Right cardiac atrium (tissue), 5 donors: Measurements from ENCODE around the gene UPP1. TPM values are rescaled to one million over a fixed set of nuclear protein-coding genes. Genes with fewer than 3 reads are reported as not detected.

Experiments used
- ATAC-seq, 2 donors: fragments of 200-7000 bp; cut with Tn5 transposase; one replicate each; pipeline versions ENCODE4 v1.8.0 to v1.9.1; 2020; ENCODE audit warnings: moderate library complexity in 2 of 2, mild to moderate bottlenecking in 1 of 2
- DNase-seq, 3 donors: peaks; one replicate each; pipeline ENCODE4 v3.0.0-alpha.2; 2020
- H3K27ac ChIP-seq: one replicate; pipeline ENCODE4 v1.5.1; 2013; ENCODE audit warnings: mild to moderate bottlenecking, low read length, control low read depth, moderate library complexity
- H3K27me3 ChIP-seq: one replicate; pipeline ENCODE4 v1.6.1; 2013; ENCODE audit not compliant: control insufficient read depth, insufficient read depth
- H3K4me1 ChIP-seq: one replicate; pipeline ENCODE4 v1.6.1; 2013; ENCODE audit warnings: low read length; ENCODE audit not compliant: control insufficient read depth, insufficient read depth
- H3K4me3 ChIP-seq: one replicate; pipeline ENCODE4 v1.5.1; 2013; ENCODE audit warnings: low read length, control low read depth
- H3K9me3 ChIP-seq: one replicate; pipeline ENCODE4 v1.6.1; 2013; ENCODE audit warnings: low read length; ENCODE audit not compliant: control insufficient read depth
- WGBS: extraction: QIAGEN DNeasy Blood & Tissue Kit; methylation state at CpG from one replicate; pipeline ENCODE4 v1.1.7; 2013; 5-methylcytosine and 5-hydroxymethylcytosine counted together
- intact Hi-C, 4 donors: fragments of 100-400 bp; cut with DNase I; formaldehyde crosslinking; loops; one replicate each; pipeline versions ENCODE4 v1.11.0 to v1.14.0; 2022 to 2023
- polyA plus RNA-seq: library from polyadenylated mRNA; stranded (reverse); fragments of 200-250 nt; gene quantifications from one replicate; pipeline ENCODE4 v1.2.3, GENCODE V29; 2013
- total RNA-seq, 4 donors: library from RNA; stranded (reverse); fragmentation: NEBNext Ultra II Directional; extraction: Animal tissue kit (Norgen Biotek cat#: 25700); gene quantifications; one replicate each; pipeline ENCODE4 v1.2.1, GENCODE V29; 2021
- donor health status: healthy with polysubstance abuse.
- donor health status: DM: no; HTN: yes; CAD: no.
- donor health status: DM: no; HTN: no; CAD: no.
- donor health status: DM: no; HTN: yes; CAD: no; lungs with severe emphysema.
- donor health status: DM: yes; HTN: yes; CAD: no.

Gene UPP1
- total and polyA plus RNA-seq, 5 donors: 17.3 to 29.0 (median 21.7) TPM

DNA sequence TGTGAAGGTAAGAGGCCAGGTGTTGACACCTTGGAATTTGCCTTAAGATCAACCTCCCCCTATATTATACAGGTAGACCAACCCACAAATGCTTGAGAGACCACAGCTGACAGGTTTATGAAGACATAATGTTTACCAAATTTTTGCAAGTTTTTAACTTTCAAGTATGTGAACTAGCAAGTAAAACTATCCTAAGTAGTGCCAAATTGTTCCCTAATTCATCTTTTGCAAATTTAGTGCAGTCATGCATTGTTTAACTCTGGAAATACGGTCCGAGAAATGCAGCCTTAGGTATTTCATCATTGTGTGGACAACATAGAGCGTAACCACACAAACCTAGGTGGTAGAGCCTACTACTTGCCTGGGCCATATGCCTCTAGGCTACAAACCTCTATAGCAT is 10.7 kb downstream of the UPP1 start:
- DNase-seq (no peak), ATAC-seq (no peak)
- H3K9me3 ChIP-seq: no peaks in the 10 kb centered on the region
- no peak overlapping the region for H3K4me3 ChIP-seq
- H3K4me1 ChIP-seq: no peaks in the 10 kb centered on the region
- no peak overlapping the region for H3K27ac ChIP-seq
- intact Hi-C loops: loop anchor here in 2 of 4 donors (10.0 kb wide), 1 partner anchor 65 kb away; the partner anchor contains the start of gene C7orf57 (in 2 of the 2)
- 88% methylated on average over 3 of the region's 3 CpGs for WGBS
- no peaks in the 10 kb centered on the region for H3K27me3 ChIP-seq

DNA sequence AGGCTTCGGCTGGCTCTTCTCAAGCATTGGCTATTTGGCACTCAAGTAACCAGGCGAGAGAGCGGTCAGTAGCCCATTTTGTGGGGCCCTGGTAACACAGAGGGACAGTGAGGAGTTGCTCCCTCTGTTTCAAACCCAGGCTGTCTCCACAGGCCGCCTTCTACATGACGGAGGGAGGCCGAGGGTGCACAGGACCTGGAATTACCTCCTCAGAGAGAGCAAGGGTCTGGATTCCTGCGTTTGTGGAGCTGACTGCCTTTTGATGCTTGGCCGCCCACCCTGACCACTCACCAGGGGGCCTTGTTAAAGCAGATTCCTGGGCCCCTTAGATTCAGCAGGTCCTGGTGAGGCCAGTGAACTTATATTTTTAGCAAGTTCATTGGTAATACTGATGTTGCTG is 12.3 kb downstream of the UPP1 start:
- ATAC-seq: no peak
- intact Hi-C loops: loop anchor here in 1 of 4 donors (10.0 kb wide), 1 partner anchor 67 kb away; the partner anchor contains the start of gene C7orf57
- WGBS: 98% methylated on average over 8 of the region's 8 CpGs
- DNase-seq: no peak
- Histone ChIP-seq H3K4me3 (no peak overlapping the region), H3K4me1 (no peaks in the 10 kb centered on the region), H3K27ac (no peak overlapping the region), H3K27me3 (no peaks in the 10 kb centered on the region), H3K9me3 (no peaks in the 10 kb centered on the region)

DNA sequence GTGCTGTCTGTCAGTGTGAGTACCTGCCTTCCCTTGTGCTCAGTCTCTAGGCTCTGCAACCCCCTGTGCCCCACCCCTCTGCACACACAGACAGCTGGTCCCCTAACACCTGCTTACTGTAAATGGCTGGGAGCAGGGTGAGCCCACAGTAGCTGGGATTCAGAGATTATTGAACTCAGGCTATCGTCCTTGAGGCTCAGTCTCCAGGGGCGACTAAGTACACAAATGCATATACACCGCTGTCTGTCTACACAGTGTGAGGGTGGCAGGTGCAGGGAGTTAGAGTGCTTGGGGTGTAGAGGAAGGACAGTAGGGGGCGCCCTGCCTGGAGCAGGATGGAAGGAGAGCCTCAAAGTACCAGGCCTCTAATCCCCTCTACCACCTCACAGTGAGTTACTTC is 12.9 kb downstream of the UPP1 start:
- no peak overlapping the region for H3K4me3 ChIP-seq
- 87% methylated on average over 4 of the region's 4 CpGs for WGBS
- ATAC-seq (peak; percentile 32 to 37), DNase-seq (no peak)
- intact Hi-C loops: loop anchor here in 1 of 4 donors (10.0 kb wide), 1 partner anchor 67 kb away; the partner anchor contains the start of gene C7orf57
- no peaks in the 10 kb centered on the region for H3K4me1 ChIP-seq
- no peak overlapping the region for H3K27ac ChIP-seq
- no peaks in the 10 kb centered on the region for H3K27me3 ChIP-seq
- no peaks in the 10 kb centered on the region for H3K9me3 ChIP-seq

DNA sequence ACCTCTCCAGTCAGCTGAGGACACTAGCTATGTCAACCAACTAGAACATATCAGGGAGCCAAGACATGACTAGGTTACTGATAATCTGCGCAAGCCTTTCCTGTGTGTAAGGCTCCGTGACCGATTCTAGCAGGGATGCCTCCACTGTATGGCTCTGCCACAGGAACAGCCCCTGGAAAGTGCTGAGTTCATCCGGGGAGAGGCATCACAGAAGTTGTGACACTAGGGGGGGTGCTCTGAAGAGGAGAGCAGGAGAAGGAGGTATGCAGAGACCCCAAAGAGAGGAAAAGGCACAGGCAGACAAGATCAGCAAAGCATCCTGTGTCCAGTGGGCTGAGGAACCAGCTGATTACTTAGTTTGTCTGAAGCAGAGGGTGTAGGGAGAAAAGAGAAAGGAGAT is 13.5 kb downstream of the UPP1 start:
- intact Hi-C loops: loop anchor here in 1 of 4 donors (10.0 kb wide), 1 partner anchor 68 kb away; the partner anchor contains the start of gene C7orf57
- Histone ChIP-seq H3K4me3 (no peak overlapping the region), H3K27me3 (no peaks in the 10 kb centered on the region), H3K9me3 (no peaks in the 10 kb centered on the region), H3K4me1 (no peaks in the 10 kb centered on the region), H3K27ac (no peak overlapping the region)
- WGBS: 96% methylated on average over 4 of the region's 4 CpGs
- no peak for DNase-seq
- no peak for ATAC-seq

DNA sequence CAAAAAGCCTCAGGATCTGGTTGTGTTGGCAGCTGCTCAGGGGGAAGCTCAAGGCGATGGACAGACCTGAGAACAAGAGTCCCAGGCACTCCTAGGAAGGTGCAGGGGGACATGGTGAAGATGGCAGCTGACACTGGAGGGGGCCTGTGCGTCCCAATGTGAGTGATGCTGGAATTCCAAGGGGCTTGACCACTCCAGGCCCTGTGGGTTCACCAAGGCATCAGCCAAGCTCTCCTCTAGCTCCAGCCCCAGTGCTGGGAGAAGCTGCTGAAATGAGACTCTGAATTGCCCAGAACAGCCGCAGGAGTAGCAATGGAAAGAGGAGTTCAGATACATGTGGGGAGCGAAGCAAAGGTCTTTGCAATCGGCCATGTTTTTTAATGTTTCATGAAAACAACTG is 16.0 kb downstream of the UPP1 start:
- no peaks in the 10 kb centered on the region for H3K4me1 ChIP-seq
- H3K27me3 ChIP-seq: no peaks in the 10 kb centered on the region
- H3K4me3 ChIP-seq: no peak overlapping the region
- intact Hi-C loops: loop anchor here in 2 of 4 donors (5.0 to 10.0 kb wide), 2 partner anchors 70 to 158 kb away; partner anchors contain the start of genes C7orf57 (in 1 of the 2) and PKD1L1 (in 1 of the 2)
- ATAC-seq (no peak), DNase-seq (no peak)
- H3K9me3 ChIP-seq: no peaks in the 10 kb centered on the region
- 96% methylated on average over 5 of the region's 5 CpGs for WGBS
- H3K27ac ChIP-seq: no peak overlapping the region

DNA sequence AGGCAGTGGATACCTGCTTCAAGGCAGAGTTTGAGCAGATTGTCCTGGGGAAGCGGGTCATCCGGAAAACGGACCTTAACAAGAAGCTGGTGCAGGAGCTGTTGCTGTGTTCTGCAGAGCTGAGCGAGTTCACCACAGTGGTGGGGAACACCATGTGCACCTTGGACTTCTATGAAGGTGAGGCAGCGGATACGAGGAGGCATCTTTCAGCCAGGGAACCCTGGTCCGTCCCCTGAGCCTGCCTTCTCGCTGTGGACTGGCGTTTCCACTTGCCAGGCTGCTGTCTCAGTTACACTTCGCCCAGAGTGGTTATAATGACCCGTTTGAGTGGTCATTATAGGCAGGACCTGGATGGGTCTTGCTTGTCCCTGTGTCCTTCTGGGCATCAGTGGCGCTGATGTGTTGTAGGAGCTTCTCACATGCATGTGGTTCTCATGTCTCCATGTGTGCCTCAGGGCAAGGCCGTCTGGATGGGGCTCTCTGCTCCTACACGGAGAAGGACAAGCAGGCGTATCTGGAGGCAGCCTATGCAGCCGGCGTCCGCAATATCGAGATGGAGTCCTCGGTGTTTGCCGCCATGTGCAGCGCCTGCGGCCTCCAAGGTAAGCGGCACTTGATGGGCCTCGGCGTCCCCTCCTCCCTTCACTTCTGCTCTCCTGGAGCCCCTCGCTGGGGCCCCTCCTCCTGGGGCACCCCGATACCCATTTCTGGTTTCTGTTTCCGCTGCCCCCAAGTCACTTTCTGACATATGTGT is 18.0 kb downstream of the UPP1 start:
- WGBS: 96% methylated on average over 29 of the region's 29 CpGs
- H3K4me1 ChIP-seq: no peaks in the 10 kb centered on the region
- no peaks in the 10 kb centered on the region for H3K9me3 ChIP-seq
- no peak overlapping the region for H3K4me3 ChIP-seq
- DNase-seq: no peak
- ATAC-seq: no peak
- intact Hi-C loops: loop anchor here in 2 of 4 donors (5.0 to 10.0 kb wide), 2 partner anchors 72 to 160 kb away; partner anchors contain the start of genes C7orf57 (in 1 of the 2) and PKD1L1 (in 1 of the 2)
- H3K27me3 ChIP-seq: no peaks in the 10 kb centered on the region
- no peak overlapping the region for H3K27ac ChIP-seq

DNA sequence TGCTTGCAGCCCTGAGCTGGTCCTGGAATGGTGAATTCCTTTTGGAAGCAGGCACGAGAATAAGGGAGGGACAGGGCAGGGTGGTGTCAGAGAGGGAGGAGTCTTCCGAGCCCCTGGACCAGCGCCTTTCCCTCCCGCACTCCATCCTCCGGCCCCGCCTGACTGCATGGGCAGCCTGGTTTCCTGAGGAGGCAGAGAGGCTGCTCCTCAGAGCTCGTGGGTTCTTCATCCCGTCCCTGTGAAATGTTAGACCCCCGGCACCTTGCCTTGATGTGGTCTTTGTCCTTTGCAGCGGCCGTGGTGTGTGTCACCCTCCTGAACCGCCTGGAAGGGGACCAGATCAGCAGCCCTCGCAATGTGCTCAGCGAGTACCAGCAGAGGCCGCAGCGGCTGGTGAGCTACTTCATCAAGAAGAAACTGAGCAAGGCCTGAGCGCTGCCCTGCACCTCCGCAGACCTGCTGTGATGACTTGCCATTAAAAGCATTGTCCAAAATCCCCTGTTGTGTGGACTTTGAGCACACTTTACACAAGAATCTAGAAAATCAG is 18.9 kb downstream of the UPP1 start:
- H3K27ac ChIP-seq: no peak overlapping the region
- intact Hi-C loops: loop anchor here in 2 of 4 donors (5.0 to 10.0 kb wide), 2 partner anchors 73 to 161 kb away; partner anchors contain the start of genes C7orf57 (in 1 of the 2) and PKD1L1 (in 1 of the 2)
- H3K9me3 ChIP-seq: no peaks in the 10 kb centered on the region
- 87% methylated on average over 18 of the region's 18 CpGs for WGBS
- no peak for DNase-seq
- no peaks in the 10 kb centered on the region for H3K4me1 ChIP-seq
- H3K27me3 ChIP-seq: no peaks in the 10 kb centered on the region
- no peak overlapping the region for H3K4me3 ChIP-seq
- no peak for ATAC-seq

DNA sequence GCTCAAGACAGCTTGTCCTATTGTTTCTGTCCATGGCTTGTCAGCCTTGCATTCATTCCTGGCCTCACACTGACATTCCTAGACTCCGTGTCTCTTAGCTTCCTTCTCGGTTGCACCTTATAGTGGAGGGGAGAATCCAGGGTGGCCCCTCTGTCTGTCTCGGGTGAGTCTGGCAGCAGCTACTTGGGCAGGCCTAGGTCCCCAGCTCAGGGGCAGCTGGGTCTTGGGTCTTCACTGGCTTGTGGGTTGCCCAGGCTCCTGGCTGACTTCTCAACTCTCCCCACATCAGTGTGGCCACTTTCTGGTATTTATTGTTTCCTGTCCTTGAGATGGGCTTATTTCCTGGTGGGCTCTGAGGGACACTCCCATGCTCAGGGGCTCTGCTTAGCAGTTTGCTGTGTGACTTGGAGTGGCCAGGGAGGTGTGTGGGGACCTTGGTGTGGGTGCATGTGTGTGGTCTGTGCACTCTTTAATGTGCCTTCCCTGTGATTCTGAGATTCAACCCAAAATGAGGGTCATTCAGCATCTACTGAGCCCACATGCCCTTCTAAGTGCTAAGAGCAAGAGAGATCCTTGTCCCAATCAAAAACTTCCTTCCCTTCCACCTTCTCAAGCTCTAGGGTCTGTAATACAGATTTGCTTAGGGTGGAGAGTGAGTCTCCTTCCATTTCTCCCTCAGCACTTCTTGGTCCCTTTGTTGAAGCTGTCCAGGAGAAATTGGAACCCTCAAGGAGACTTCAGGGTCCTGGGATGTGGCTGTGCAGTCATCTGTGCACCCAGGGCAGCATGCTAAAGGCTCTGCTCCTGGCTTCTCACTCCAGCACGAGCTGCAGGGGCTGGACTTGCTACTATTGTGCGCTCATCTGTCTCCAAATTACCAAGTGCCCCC is 20.1 kb downstream of the UPP1 start:
- no peaks in the 10 kb centered on the region for H3K4me1 ChIP-seq
- DNase-seq (no peak), ATAC-seq (peak in 1 of 2 donors; percentile 6)
- 87% methylated on average over 5 of the region's 5 CpGs for WGBS
- no peak overlapping the region for H3K4me3 ChIP-seq
- H3K27ac ChIP-seq: no peak overlapping the region
- intact Hi-C loops: loop anchor here in 2 of 4 donors (5.0 to 10.0 kb wide), 2 partner anchors 74 to 162 kb away; partner anchors contain the start of genes C7orf57 (in 1 of the 2) and PKD1L1 (in 1 of the 2)
- H3K27me3 ChIP-seq: no peaks in the 10 kb centered on the region
- no peaks in the 10 kb centered on the region for H3K9me3 ChIP-seq

DNA sequence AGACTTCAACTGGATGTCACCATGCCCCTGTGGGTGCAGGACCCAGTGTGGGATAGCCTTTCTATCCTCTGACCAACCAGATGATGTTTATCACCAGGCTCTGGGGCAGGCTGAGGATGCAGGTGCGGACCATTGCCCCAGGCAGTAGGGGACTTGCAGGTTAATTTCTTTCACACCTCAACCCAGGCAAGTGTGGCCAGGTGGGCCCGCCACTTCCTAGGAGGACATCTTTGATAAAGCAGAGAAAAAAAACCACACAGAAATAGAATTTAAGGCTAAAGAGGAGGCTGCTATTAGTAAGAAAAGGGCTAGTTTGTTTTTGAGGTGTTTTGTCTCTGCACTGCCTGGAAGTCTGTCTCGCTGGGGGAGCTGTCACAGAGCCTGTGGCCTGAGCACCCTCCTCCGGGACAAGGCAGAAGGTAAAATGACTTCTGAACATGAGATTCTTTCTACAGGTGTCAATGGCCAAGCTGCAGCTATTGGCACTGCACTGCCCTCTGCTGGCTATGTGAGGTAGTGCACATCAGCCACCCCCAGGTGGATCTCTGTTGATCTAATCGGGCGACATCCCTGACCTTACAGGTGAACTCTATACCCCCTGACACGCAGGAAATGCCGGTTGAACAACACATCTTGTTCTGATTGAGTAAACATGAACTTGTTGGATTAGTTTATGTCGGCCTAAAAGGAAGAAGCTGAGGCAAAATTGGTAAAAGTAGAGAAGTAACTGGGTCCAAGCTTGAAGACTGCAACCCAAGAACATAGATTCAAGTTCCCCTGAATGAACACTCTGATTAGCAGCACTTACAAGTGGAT is 21.0 kb downstream of the UPP1 start:
- peak; percentile 60 to 90 (median 85) for DNase-seq
- intact Hi-C loops: loop anchor here (2.0 to 10.0 kb wide), 4 partner anchors 75 to 163 kb away; partner anchors contain the start of genes C7orf57 (in 2 of the 4) and PKD1L1 (in 1 of the 4)
- Histone ChIP-seq H3K4me3 (no peak overlapping the region), H3K9me3 (no peaks in the 10 kb centered on the region), H3K27me3 (no peaks in the 10 kb centered on the region), H3K27ac (no peak overlapping the region), H3K4me1 (no peaks in the 10 kb centered on the region)
- WGBS: 17% methylated on average over 9 of the region's 9 CpGs
- peak; percentile 55 to 73 for ATAC-seq

DNA sequence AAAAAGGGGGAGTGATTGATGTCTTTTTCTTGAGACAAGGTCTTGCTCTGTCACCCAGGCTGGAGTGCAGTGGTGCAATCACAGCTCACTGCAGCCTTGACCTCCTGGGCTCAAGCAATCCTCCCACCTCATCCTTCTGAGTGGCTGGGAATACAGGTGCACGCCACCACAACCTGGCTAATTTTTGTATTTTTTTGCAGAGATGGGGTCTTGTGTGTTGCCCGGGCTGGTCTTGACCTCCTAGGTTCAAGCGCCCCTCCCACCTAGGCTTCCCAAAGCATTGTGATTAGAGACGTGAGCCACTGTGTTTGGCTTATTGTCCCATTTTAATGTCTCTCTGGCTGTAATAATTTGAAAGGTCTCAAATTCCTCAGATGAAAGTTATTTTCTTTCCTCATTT is 21.8 kb downstream of the UPP1 start:
- Histone ChIP-seq H3K9me3 (no peaks in the 10 kb centered on the region), H3K4me1 (no peaks in the 10 kb centered on the region), H3K27me3 (no peaks in the 10 kb centered on the region), H3K27ac (no peak overlapping the region), H3K4me3 (no peak overlapping the region)
- ATAC-seq: no peak
- intact Hi-C loops: loop anchor here (2.0 to 10.0 kb wide), 3 partner anchors 76 to 119 kb away; partner anchors contain the start of gene C7orf57 (in 1 of the 4)
- no peak for DNase-seq
- WGBS: 71% methylated on average over 4 of the region's 4 CpGs
